Testis (tissue), 3 donors: ENCODE results near the gene LXN. TPM values are rescaled to one million over a fixed set of nuclear protein-coding genes. Genes with fewer than 3 reads are reported as not detected.

Source experiments
- DNase-seq: peaks from one replicate; pipeline ENCODE4 v3.0.0-alpha.2; 2019
- H3K27ac ChIP-seq, 2 donors: fragments of 200-600 bp; sonication (generic); one replicate each; pipeline ENCODE4 v1.5.1; 2019
- H3K27me3 ChIP-seq: fragments of 200-600 bp; sonication (generic); one replicate; pipeline ENCODE4 v1.5.1; 2019
- H3K36me3 ChIP-seq: fragments of 200-600 bp; sonication (generic); one replicate; pipeline ENCODE4 v1.5.1; 2017; ENCODE audit warnings: low read depth; ENCODE audit errors: missing control alignments
- H3K4me1 ChIP-seq: fragments of 200-600 bp; sonication (generic); one replicate; pipeline ENCODE4 v1.5.1; 2019
- H3K4me3 ChIP-seq, 2 donors: fragments of 200-600 bp; sonication (generic); one replicate each; pipeline ENCODE4 v1.5.1; 2017 to 2019
- H3K9me3 ChIP-seq: fragments of 200-600 bp; sonication (generic); one replicate; pipeline ENCODE4 v1.5.1; 2017
- CTCF ChIP-seq, 3 experiments: fragments of 450-650 bp in 2 of 3; fragments of 200-600 bp in 1 of 3; sonication (generic) in 1 of 3; IDR thresholded peaks; one replicate each; pipeline ENCODE4 v1.5.1; 2016 to 2019; ENCODE audit warnings: antibody characterized with exemption in 3 of 3, mild to moderate bottlenecking in 2 of 3, moderate library complexity in 1 of 3
- POLR2A ChIP-seq: fragments of 450-650 bp; IDR thresholded peaks from one replicate; pipeline ENCODE4 v1.6.1; 2017; ENCODE audit warnings: antibody characterized with exemption, mild to moderate bottlenecking, moderate library complexity
- WGBS, 2 donors: methylation state at CpG; one replicate each; pipeline ENCODE4 v1.1.5; 2018; 5-methylcytosine and 5-hydroxymethylcytosine counted together
- intact Hi-C: fragments of 100-400 bp; cut with DNase I; formaldehyde crosslinking; loops from one replicate; pipeline ENCODE4 v1.15.1; 2023; ENCODE audit warnings: low total_unique reads
- polyA plus RNA-seq: library from polyadenylated mRNA; stranded (reverse); fragments of 350-450 nt; fragmentation: Illumina TruSeq; extraction: RNeasy Lipid Tissue Mini Kit (QIAGEN cat#74804); gene quantifications from one replicate; pipeline ENCODE4 v1.2.3, GENCODE V29; 2014; ENCODE audit warnings: low read depth, low replicate concordance; ENCODE audit not compliant: insufficient read depth
- small RNA-seq, 2 donors: library from RNA; depleted of rRNA; stranded (forward); fragments of <200 nt; gene quantifications; one replicate each; pipeline ENCODE3, GENCODE V24; 2016
- total RNA-seq, 2 donors: library from RNA; depleted of rRNA; stranded (reverse); fragments of >200 nt; gene quantifications; one replicate each; pipeline ENCODE4 v1.2.3, GENCODE V29; 2016

Gene LXN
- total and polyA plus RNA-seq, 3 donors from 2014 or later: 3.3 to 15.1 (median 9.1) TPM

GRCh38 chr3:158640646-158641045, 31.8 kb downstream of the LXN start:
- TF ChIP-seq POLR2A (no peak), CTCF (IDR thresholded peaks at IDR 0.05) (no peak)
- peak; percentile 25 for DNase-seq
- Histone ChIP-seq H3K4me3 (no peak overlapping the region), H3K27ac (no peak overlapping the region), H3K4me1 (peaks cover 4% of the 10 kb centered on the region), H3K36me3 (no peaks in the 10 kb centered on the region), H3K27me3 (no peaks in the 10 kb centered on the region), H3K9me3 (no peaks in the 10 kb centered on the region)
- intact Hi-C loops: no loop called here
- WGBS, 2 donors: 64% methylated on average over 7 of the region's 7 CpGs

GRCh38 chr3:158631981-158632380, 40.5 kb downstream of the LXN start:
- Histone ChIP-seq H3K27me3 (no peaks in the 10 kb centered on the region), H3K9me3 (no peaks in the 10 kb centered on the region), H3K36me3 (no peaks in the 10 kb centered on the region), H3K4me3 (no peak overlapping the region), H3K4me1 (no peaks in the 10 kb centered on the region), H3K27ac (no peak overlapping the region)
- TF ChIP-seq CTCF (IDR thresholded peaks at IDR 0.05) (no peak), POLR2A (no peak)
- DNase-seq: no peak
- intact Hi-C loops: no loop called here

GRCh38 chr3:158625881-158626280, 46.6 kb downstream of the LXN start:
- Histone ChIP-seq H3K9me3 (no peaks in the 10 kb centered on the region), H3K4me3 (no peak overlapping the region), H3K27ac (no peak overlapping the region), H3K36me3 (no peaks in the 10 kb centered on the region), H3K27me3 (no peaks in the 10 kb centered on the region), H3K4me1 (no peaks in the 10 kb centered on the region)
- WGBS, 2 donors: 0 to 88% methylated on average over 1 of the region's 1 CpG
- DNase-seq: no peak
- intact Hi-C loops: no loop called here
- TF ChIP-seq POLR2A: no peak
- no peak for TF ChIP-seq CTCF (IDR thresholded peaks at IDR 0.05)

GRCh38 chr3:158617982-158618875, 54.2 kb downstream of the LXN start:
- no peak for TF ChIP-seq CTCF (IDR thresholded peaks at IDR 0.05)
- no peak for TF ChIP-seq POLR2A
- intact Hi-C loops: no loop called here
- H3K4me1 ChIP-seq: no peaks in the 10 kb centered on the region
- DNase-seq: no peak
- no peak overlapping the region for H3K4me3 ChIP-seq
- H3K36me3 ChIP-seq: no peaks in the 10 kb centered on the region
- H3K9me3 ChIP-seq: no peaks in the 10 kb centered on the region
- 60 to 84% methylated on average over 1 of the region's 1 CpG for WGBS, 2 donors
- no peaks in the 10 kb centered on the region for H3K27me3 ChIP-seq
- no peak overlapping the region for H3K27ac ChIP-seq

Small RNA genes lying within 50 kb of the gene (small RNA-seq; reads per million reads assigned to genes)
- gene AC025033.1 (0 reads per million in 2 donors), gene AC080013.6 (0 reads per million in 2 donors)

Other genes starting within 250 kb of the LXN start
- gene MLF1, start 101.5 kb downstream of the LXN start, total RNA-seq: 100 to 1,000 TPM; 142 to 211 TPM
- gene MLF1, start 101.5 kb downstream of the LXN start, polyA plus RNA-seq: 549 TPM
- 10 to 100 TPM; 76.6 to 83.1 TPM for gene GFM1, start 28.1 kb downstream of the LXN start, total RNA-seq
- gene GFM1, start 28.1 kb downstream of the LXN start, polyA plus RNA-seq: 48.1 TPM
- under 1 TPM; 0.24 to 0.31 TPM for gene RARRES1, start 59.8 kb upstream of the LXN start, total RNA-seq
- gene RARRES1, start 59.8 kb upstream of the LXN start, polyA plus RNA-seq: 9.7 TPM
- 10 to 100 TPM; 30.6 to 33.9 TPM for gene MFSD1, start 129.4 kb upstream of the LXN start, total RNA-seq
- gene MFSD1, start 129.4 kb upstream of the LXN start, polyA plus RNA-seq: 32.3 TPM